Measurements from ENCODE around the gene NRTN. TPM values are rescaled to one million over a fixed set of nuclear protein-coding genes. Genes with fewer than 3 reads are reported as not detected.

Gene NRTN
- total and polyA plus RNA-seq, 2 of the 4 experiments (the other 2 are of a cell fraction): 0.17 to 0.18 TPM

GRCh38 chr19:5867201-5868136, 62.6 kb downstream of the NRTN start:
- CTCF ChIA-PET: no interaction called here
- intact Hi-C loops (cut with micrococcal nuclease): no loop called here

More at GRCh38 chr19:5867201-5868136, 62.6 kb downstream of the NRTN start:
- peaks cover 15% of the 10 kb centered on the region for H3K27me3 ChIP-seq (ENCODE audit: control insufficient read depth, insufficient read depth, low read length)
- H2BK120ac ChIP-seq (ENCODE audit: low read depth, low read length): no peak overlapping the region
- WGBS, 2 experiments (ENCODE audit: extremely low coverage in 2 of 2, insufficient read length in 1 of 2): 74% methylated on average over 11 of the region's 31 CpGs; no CpG with 5 or more reads in 1 of the 2 experiments
- H3K4me2 ChIP-seq (ENCODE audit: low read depth, low read length): no peak overlapping the region
- no peak for DNase-seq
- no peak overlapping the region for H3K4ac ChIP-seq (ENCODE audit: low read depth, low read length)
- dilution Hi-C loops (cut with HindIII; ENCODE audit: low sequenced_read_pairs, unreplicated experiment) (no loop called here), in situ Hi-C loops (cut with MboI; ENCODE audit: low sequenced_read_pairs) (no loop called here)
- no peak overlapping the region for H2BK20ac ChIP-seq (ENCODE audit: low read depth, low read length)
- H4K20me1 ChIP-seq (ENCODE audit: insufficient read depth, low read length): no peaks in the 10 kb centered on the region
- H2AK5ac ChIP-seq (ENCODE audit: low read depth, low read length): no peak overlapping the region
- H4K5ac ChIP-seq (ENCODE audit: low read depth, low read length): no peak overlapping the region
- H3K23ac ChIP-seq (ENCODE audit: low read depth, low read length): no peak overlapping the region
- H3K4me1 ChIP-seq (ENCODE audit: control insufficient read depth, insufficient read depth, low read length): peaks cover 2% of the 10 kb centered on the region; the same call in 1 of the 2 replicates
- no peak for TF ChIP-seq BHLHE40 (IDR thresholded peaks at IDR 0.05; ENCODE audit: low read depth, low read length)
- TF ChIP-seq MXI1 (IDR thresholded peaks at IDR 0.05; ENCODE audit: borderline replicate concordance, low read depth, low read length): no peak
- TF ChIP-seq RCOR1 (IDR thresholded peaks at IDR 0.05; ENCODE audit: insufficient replicate concordance, low read length): no peak
- no peak for TF ChIP-seq CHD1 (IDR thresholded peaks at IDR 0.05; ENCODE audit: low read depth, low read length)
- no peak for TF ChIP-seq MAZ (IDR thresholded peaks at IDR 0.05; ENCODE audit: borderline replicate concordance, low read depth, low read length)
- no peak for TF ChIP-seq SMC3 (IDR thresholded peaks at IDR 0.05; ENCODE audit: low read depth, low read length)
- TF ChIP-seq, protein P1, sequence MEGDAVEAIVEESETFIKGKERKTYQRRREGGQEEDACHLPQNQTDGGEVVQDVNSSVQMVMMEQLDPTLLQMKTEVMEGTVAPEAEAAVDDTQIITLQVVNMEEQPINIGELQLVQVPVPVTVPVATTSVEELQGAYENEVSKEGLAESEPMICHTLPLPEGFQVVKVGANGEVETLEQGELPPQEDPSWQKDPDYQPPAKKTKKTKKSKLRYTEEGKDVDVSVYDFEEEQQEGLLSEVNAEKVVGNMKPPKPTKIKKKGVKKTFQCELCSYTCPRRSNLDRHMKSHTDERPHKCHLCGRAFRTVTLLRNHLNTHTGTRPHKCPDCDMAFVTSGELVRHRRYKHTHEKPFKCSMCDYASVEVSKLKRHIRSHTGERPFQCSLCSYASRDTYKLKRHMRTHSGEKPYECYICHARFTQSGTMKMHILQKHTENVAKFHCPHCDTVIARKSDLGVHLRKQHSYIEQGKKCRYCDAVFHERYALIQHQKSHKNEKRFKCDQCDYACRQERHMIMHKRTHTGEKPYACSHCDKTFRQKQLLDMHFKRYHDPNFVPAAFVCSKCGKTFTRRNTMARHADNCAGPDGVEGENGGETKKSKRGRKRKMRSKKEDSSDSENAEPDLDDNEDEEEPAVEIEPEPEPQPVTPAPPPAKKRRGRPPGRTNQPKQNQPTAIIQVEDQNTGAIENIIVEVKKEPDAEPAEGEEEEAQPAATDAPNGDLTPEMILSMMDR (conservative IDR thresholded peaks at IDR 0.05; ENCODE audit: low read depth, low read length): no peak
- H2BK5ac ChIP-seq (ENCODE audit: low read depth, low read length, poor library complexity, severe bottlenecking): no peak overlapping the region
- POLR2A ChIA-PET (ENCODE audit: unreplicated experiment): no interaction called here
- no peak overlapping the region for H3K27ac ChIP-seq (ENCODE audit: insufficient read depth, low read length)
- H2AFZ ChIP-seq (replicated peaks; ENCODE audit: low read length, poor library complexity): no peak overlapping the region
- no peak overlapping the region for H3K56ac ChIP-seq (ENCODE audit: extremely low read depth, insufficient read depth, low read length)
- no peaks in the 10 kb centered on the region for H3K9me3 ChIP-seq (ENCODE audit: control insufficient read depth, insufficient read depth, low read length)
- H3K9ac ChIP-seq (ENCODE audit: low read depth, low read length): no peak overlapping the region
- no peaks in the 10 kb centered on the region for H3K79me1 ChIP-seq (ENCODE audit: low read depth in 1 of 2, low read length in 2 of 2)
- H4K8ac ChIP-seq (ENCODE audit: low read depth in 2 of 2, low read length in 2 of 2): no peak overlapping the region
- H3K18ac ChIP-seq (ENCODE audit: low read depth, low read length): no peak overlapping the region
- H3K9me1 ChIP-seq (ENCODE audit: insufficient read depth, low read length): no peaks in the 10 kb centered on the region
- H2BK15ac ChIP-seq (ENCODE audit: low read depth, low read length): no peak overlapping the region
- H3K14ac ChIP-seq (replicated peaks; ENCODE audit: low read depth, low read length): no peak overlapping the region
- no peak overlapping the region for H4K91ac ChIP-seq (ENCODE audit: insufficient read depth, low read depth, low read length)
- BruUV-seq (replicated peaks): no TSS peak
- no peak overlapping the region for H2AK9ac ChIP-seq (replicated peaks; ENCODE audit: low read depth, low read length, poor library complexity)
- H3K36me3 ChIP-seq (ENCODE audit: control insufficient read depth, insufficient read depth, low read length): no peaks in the 10 kb centered on the region
- ATAC-seq (ENCODE audit: low read depth): no peak
- no peak overlapping the region for H3K4me3 ChIP-seq (ENCODE audit: insufficient read depth, low read depth, low read length)

Measured in IMR-90 (cell line).